ENCODE data around the gene TOGARAM2.

TOGARAM2 gene

DNA sequence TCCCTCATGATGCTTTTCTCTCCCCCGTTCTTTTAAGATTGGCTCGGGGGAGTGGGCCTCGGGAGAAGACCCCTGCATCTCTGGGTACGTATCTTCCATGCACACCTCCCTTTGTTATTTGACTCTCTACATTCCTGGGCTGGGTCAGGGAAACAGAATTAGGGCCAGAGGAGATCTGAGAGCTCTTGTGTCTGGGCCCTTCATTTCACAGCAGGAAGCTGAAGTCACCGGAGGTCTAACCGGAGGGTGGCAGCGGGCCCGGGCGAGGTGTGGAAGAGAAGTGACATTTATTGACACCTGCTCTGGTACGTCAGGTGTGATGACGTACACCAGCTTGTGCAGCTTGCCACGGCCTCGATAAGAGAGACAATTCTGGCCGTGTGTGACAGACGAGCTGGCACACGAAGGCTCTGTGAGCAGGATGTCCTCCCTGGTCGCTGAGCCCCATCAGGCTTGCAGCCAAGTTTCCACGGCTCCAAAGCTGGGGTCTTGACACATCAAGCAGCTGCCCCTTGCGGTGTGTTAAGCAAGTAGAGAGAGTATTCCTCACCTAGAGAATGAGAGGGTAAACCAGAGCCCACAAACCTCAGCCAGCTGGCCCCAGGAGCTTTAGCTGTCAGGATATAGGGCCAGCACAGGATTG lies 30.4 kb downstream of the TOGARAM2 start:
- TF ChIP-seq, protein P1, sequence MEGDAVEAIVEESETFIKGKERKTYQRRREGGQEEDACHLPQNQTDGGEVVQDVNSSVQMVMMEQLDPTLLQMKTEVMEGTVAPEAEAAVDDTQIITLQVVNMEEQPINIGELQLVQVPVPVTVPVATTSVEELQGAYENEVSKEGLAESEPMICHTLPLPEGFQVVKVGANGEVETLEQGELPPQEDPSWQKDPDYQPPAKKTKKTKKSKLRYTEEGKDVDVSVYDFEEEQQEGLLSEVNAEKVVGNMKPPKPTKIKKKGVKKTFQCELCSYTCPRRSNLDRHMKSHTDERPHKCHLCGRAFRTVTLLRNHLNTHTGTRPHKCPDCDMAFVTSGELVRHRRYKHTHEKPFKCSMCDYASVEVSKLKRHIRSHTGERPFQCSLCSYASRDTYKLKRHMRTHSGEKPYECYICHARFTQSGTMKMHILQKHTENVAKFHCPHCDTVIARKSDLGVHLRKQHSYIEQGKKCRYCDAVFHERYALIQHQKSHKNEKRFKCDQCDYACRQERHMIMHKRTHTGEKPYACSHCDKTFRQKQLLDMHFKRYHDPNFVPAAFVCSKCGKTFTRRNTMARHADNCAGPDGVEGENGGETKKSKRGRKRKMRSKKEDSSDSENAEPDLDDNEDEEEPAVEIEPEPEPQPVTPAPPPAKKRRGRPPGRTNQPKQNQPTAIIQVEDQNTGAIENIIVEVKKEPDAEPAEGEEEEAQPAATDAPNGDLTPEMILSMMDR (IDR thresholded peaks at IDR 0.05) = no peak
- no peak overlapping the region for H2AFZ ChIP-seq
- H3K36me3 ChIP-seq (ENCODE audit: control insufficient read depth, insufficient read depth, low read length) = no peaks in the 10 kb centered on the region
- no peak overlapping the region for H3K4me2 ChIP-seq (ENCODE audit: low read length)
- no peaks in the 10 kb centered on the region for H3K4me1 ChIP-seq
- no peak overlapping the region for H3K27ac ChIP-seq
- H3K9me3 ChIP-seq (ENCODE audit: control insufficient read depth, low read length) = no peaks in the 10 kb centered on the region
- no peak overlapping the region for H3K9ac ChIP-seq
- no peak overlapping the region for H3K4me3 ChIP-seq (ENCODE audit: low read depth, low read length)
- no peaks in the 10 kb centered on the region for H3K27me3 ChIP-seq (ENCODE audit: control insufficient read depth, insufficient read depth, low read length)
- no peaks in the 10 kb centered on the region for H3K79me2 ChIP-seq

- Histone ChIP-seq H3K36me3 (ENCODE audit: control insufficient read depth, insufficient read depth, low read length) (no peaks in the 10 kb centered on the region), H3K4me2 (ENCODE audit: low read length) (no peak overlapping the region), H2AFZ (no peak overlapping the region), H3K9me3 (ENCODE audit: control insufficient read depth, low read length) (no peaks in the 10 kb centered on the region), H3K27ac (no peak overlapping the region), H3K4me3 (ENCODE audit: low read depth, low read length) (no peak overlapping the region), H3K9ac (no peak overlapping the region), H3K79me2 (no peaks in the 10 kb centered on the region), H3K27me3 (ENCODE audit: control insufficient read depth, insufficient read depth, low read length) (no peaks in the 10 kb centered on the region), H3K4me1 (no peaks in the 10 kb centered on the region)
- TF ChIP-seq, protein P1 (IDR thresholded peaks at IDR 0.05) = no peak
Observed at GRCh38 chr2:29012211-29012681, 31.1 kb downstream of the TOGARAM2 start.

- no peak overlapping the region for H3K9ac ChIP-seq
- H3K4me3 ChIP-seq (ENCODE audit: low read depth, low read length) = no peak overlapping the region
- no peaks in the 10 kb centered on the region for H3K79me2 ChIP-seq
- H3K4me1 ChIP-seq = no peaks in the 10 kb centered on the region
- no peaks in the 10 kb centered on the region for H3K27me3 ChIP-seq (ENCODE audit: control insufficient read depth, insufficient read depth, low read length)
- H3K9me3 ChIP-seq (ENCODE audit: control insufficient read depth, low read length) = no peaks in the 10 kb centered on the region
- H3K36me3 ChIP-seq (ENCODE audit: control insufficient read depth, insufficient read depth, low read length) = no peaks in the 10 kb centered on the region
- H3K27ac ChIP-seq = no peak overlapping the region
- H2AFZ ChIP-seq = no peak overlapping the region
- no peak overlapping the region for H3K4me2 ChIP-seq (ENCODE audit: low read length)
- TF ChIP-seq, protein P1 (IDR thresholded peaks at IDR 0.05) = no peak
Observed at GRCh38 chr2:29013057-29013780, 32.1 kb downstream of the TOGARAM2 start.

DNA sequence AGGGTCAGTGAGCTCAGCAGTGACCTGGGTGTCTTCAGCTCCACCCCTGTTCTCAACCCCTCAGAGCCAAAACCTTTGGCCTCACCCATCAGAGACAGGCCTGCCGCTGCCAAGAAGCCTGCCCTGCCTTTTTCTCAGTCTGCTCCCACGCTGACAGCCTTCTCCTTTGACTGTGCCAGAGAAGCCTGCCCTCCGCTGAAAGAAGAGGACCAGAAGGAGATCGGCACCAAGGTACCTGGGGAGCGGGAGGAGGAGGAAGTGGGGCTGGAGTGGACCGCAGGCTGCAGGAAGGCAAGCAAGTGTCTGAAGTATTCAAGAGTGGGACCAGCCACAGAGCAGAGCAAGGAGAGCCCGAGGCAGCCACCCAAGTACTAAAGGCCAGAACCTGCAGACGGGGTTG lies 33.2 kb downstream of the TOGARAM2 start:
- no peak overlapping the region for H3K27ac ChIP-seq
- H3K4me2 ChIP-seq (ENCODE audit: low read length) = no peak overlapping the region
- H3K4me1 ChIP-seq = no peaks in the 10 kb centered on the region
- no peak overlapping the region for H2AFZ ChIP-seq
- no peaks in the 10 kb centered on the region for H3K9me3 ChIP-seq (ENCODE audit: control insufficient read depth, low read length)
- no peaks in the 10 kb centered on the region for H3K27me3 ChIP-seq (ENCODE audit: control insufficient read depth, insufficient read depth, low read length)
- no peaks in the 10 kb centered on the region for H3K36me3 ChIP-seq (ENCODE audit: control insufficient read depth, insufficient read depth, low read length)
- no peak overlapping the region for H3K9ac ChIP-seq
- H3K4me3 ChIP-seq (ENCODE audit: low read depth, low read length) = no peak overlapping the region
- H3K79me2 ChIP-seq = no peaks in the 10 kb centered on the region
- TF ChIP-seq, protein P1 (IDR thresholded peaks at IDR 0.05) = no peak
